Liver (tissue), 9 donors: Measurements from ENCODE around the gene CMBL. TPM values are rescaled to one million over a fixed set of nuclear protein-coding genes. Genes with fewer than 3 reads are reported as not detected.

Source experiments
- DNase-seq: peaks from one replicate; pipeline ENCODE4 v3.0.0-alpha.2; 2017; ENCODE audit warnings: low spot score
- H3K27ac ChIP-seq, 2 donors: one replicate each; pipeline ENCODE4 v1.7.0; 2013; ENCODE audit warnings: inconsistent platforms in 2 of 2, low read length in 2 of 2, control low read depth in 1 of 2, low read depth in 1 of 2, mild to moderate bottlenecking in 1 of 2
- H3K27me3 ChIP-seq, 4 donors: one replicate each; pipeline versions ENCODE4 v1.6.1 to v1.7.0; 2013; ENCODE audit warnings: low read length in 3 of 4, inconsistent platforms in 1 of 4, mild to moderate bottlenecking in 1 of 4, moderate library complexity in 1 of 4; ENCODE audit not compliant: control insufficient read depth in 4 of 4, insufficient read depth in 4 of 4
- H3K36me3 ChIP-seq, 4 donors: one replicate each; pipeline versions ENCODE4 v1.6.1 to v1.7.0; 2013; ENCODE audit warnings: low read length in 3 of 4, mild to moderate bottlenecking in 3 of 4, low read depth in 1 of 4, moderate library complexity in 1 of 4; ENCODE audit not compliant: control insufficient read depth in 4 of 4, insufficient read depth in 3 of 4
- H3K4me1 ChIP-seq, 4 donors: one replicate each; pipeline versions ENCODE4 v1.6.1 to v1.7.0; 2013; ENCODE audit warnings: low read length in 3 of 4, mild to moderate bottlenecking in 3 of 4, moderate library complexity in 1 of 4; ENCODE audit not compliant: control insufficient read depth in 4 of 4, insufficient read depth in 4 of 4
- H3K4me3 ChIP-seq, 3 donors: one replicate each; pipeline versions ENCODE4 v1.6.1 to v1.7.0; 2013; ENCODE audit warnings: low read length in 3 of 3, control low read depth in 1 of 3, low read depth in 1 of 3, mild to moderate bottlenecking in 1 of 3
- H3K9ac ChIP-seq, 2 donors: one replicate each; pipeline ENCODE4 v1.7.0; 2013; ENCODE audit warnings: low read length in 2 of 2, mild to moderate bottlenecking in 2 of 2, moderate library complexity in 2 of 2, control low read depth in 1 of 2, low read depth in 1 of 2
- H3K9me3 ChIP-seq, 4 donors: one replicate each; pipeline versions ENCODE4 v1.6.1 to v1.7.0; 2013; ENCODE audit warnings: low read length in 3 of 4; ENCODE audit not compliant: control insufficient read depth in 4 of 4
- ATF3 ChIP-seq: IDR thresholded peaks from 2 replicates; pipeline ENCODE4 v1.6.1; 2016; ENCODE audit warnings: antibody characterized with exemption
- CTCF ChIP-seq: fragments of 150-350 bp; IDR thresholded peaks from 2 replicates; pipeline ENCODE4 v1.5.1; 2017; ENCODE audit warnings: improper control_type of control experiment, low read depth, low read length; ENCODE audit not compliant: missing input control
- EGR1 ChIP-seq, 2 donors: IDR thresholded peaks; 2 replicates each; pipeline ENCODE4 v1.6.1; 2016 to 2018; ENCODE audit warnings: antibody characterized with exemption in 2 of 2, low read depth in 2 of 2
- FOXA1 ChIP-seq: IDR thresholded peaks from 2 replicates; pipeline ENCODE4 v1.6.1; 2016; ENCODE audit warnings: antibody characterized with exemption
- FOXA2 ChIP-seq: IDR thresholded peaks from 2 replicates; pipeline ENCODE4 v1.6.1; 2016; ENCODE audit warnings: antibody characterized with exemption
- GABPA ChIP-seq, 2 donors: IDR thresholded peaks in 1 of 2; conservative IDR thresholded peaks in 1 of 2; 2 replicates each; pipeline ENCODE4 v1.6.1; 2016; ENCODE audit warnings: antibody characterized with exemption in 2 of 2, mild to moderate bottlenecking in 1 of 2, moderate library complexity in 1 of 2
- HNF4A ChIP-seq, 2 donors: conservative IDR thresholded peaks; 2 replicates each; pipeline ENCODE4 v1.6.1; 2016; ENCODE audit warnings: antibody characterized with exemption in 2 of 2, mild to moderate bottlenecking in 2 of 2
- HNF4G ChIP-seq: IDR thresholded peaks from 2 replicates; pipeline ENCODE4 v1.6.1; 2016; ENCODE audit warnings: antibody characterized with exemption
- JUND ChIP-seq, 2 donors: IDR thresholded peaks; 2 replicates each; pipeline ENCODE4 v1.6.1; 2016; ENCODE audit warnings: antibody characterized with exemption in 2 of 2
- NR2F2 ChIP-seq: IDR thresholded peaks from 2 replicates; pipeline ENCODE4 v1.6.1; 2016; ENCODE audit warnings: antibody characterized with exemption
- RAD21 ChIP-seq, 2 donors: IDR thresholded peaks; 2 replicates each; pipeline ENCODE4 v1.6.1; 2016; ENCODE audit warnings: antibody characterized with exemption in 2 of 2, mild to moderate bottlenecking in 2 of 2
- REST ChIP-seq: IDR thresholded peaks from 2 replicates; pipeline ENCODE4 v1.6.1; 2016; ENCODE audit warnings: antibody characterized with exemption, mild to moderate bottlenecking
- RXRA ChIP-seq, 2 donors: IDR thresholded peaks; 2 replicates each; pipeline ENCODE4 v1.6.1; 2017 to 2018; ENCODE audit warnings: antibody characterized with exemption in 2 of 2, mild to moderate bottlenecking in 1 of 2
- SP1 ChIP-seq: IDR thresholded peaks from 2 replicates; pipeline ENCODE4 v1.6.1; 2018; ENCODE audit warnings: antibody characterized with exemption, mild to moderate bottlenecking
- TAF1 ChIP-seq: conservative IDR thresholded peaks from 2 replicates; pipeline ENCODE4 v1.6.1; 2016; ENCODE audit warnings: antibody characterized with exemption, mild to moderate bottlenecking
- YY1 ChIP-seq: IDR thresholded peaks from 2 replicates; pipeline ENCODE4 v1.6.1; 2016; ENCODE audit warnings: antibody characterized with exemption, mild to moderate bottlenecking
- ZBTB33 ChIP-seq: IDR thresholded peaks from 2 replicates; pipeline ENCODE4 v1.6.1; 2016; ENCODE audit warnings: antibody characterized with exemption
- WGBS: extraction: QIAGEN DNeasy Blood & Tissue Kit; methylation state at CpG from one replicate; pipeline ENCODE4 v1.1.7; 2013; 5-methylcytosine and 5-hydroxymethylcytosine counted together
- polyA plus RNA-seq, 2 donors: library from polyadenylated mRNA; stranded (reverse) in 1 of 2; unstranded in 1 of 2; fragments of 200-250 nt in 1 of 2; fragments of >200 nt in 1 of 2; fragmentation: Nextera tagmentation in 1 of 2; extraction: Ambion mirVana in 1 of 2; gene quantifications; one replicate each; pipeline versions ENCODE4 v1.2.1 to v1.2.3, GENCODE V29; 2013 to 2015
- total RNA-seq, 2 donors: library from RNA; depleted of rRNA; stranded (reverse); fragments of >200 nt; gene quantifications; one replicate each; pipeline ENCODE4 v1.2.3, GENCODE V29; 2014
- TF ChIP-seq, protein P1 (sequence below): IDR thresholded peaks from 2 replicates; pipeline ENCODE4 v1.6.1; 2016; ENCODE audit warnings: antibody characterized with exemption
- donor health status: healthy.
- donor health status: healthy.
- donor health status: healthy.
- donor health status: healthy.
- donor health status: healthy.

CMBL gene
- total and polyA plus RNA-seq, 4 donors: 6.8 to 56.1 (median 41.7) TPM

DNA sequence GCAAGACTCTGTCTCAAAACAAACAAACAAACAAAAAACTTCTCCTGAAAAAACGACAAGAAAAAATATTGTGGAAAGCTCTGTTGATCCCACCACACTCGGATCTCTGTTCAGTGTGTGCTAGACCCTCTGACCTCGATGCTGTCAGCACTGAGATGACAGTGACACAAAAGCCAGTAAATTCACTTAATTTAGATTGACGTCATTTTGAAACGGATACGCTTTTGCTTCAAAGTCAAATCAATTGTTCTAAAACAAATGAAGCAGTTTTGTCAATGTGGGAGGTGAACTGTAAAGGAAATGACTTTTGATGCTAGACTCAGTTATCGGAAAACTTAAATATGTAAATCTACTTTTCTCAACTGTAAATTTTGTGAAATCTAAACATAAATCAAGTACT is 31.0 kb downstream of the CMBL start:
- WGBS: 85% methylated on average over 7 of the region's 7 CpGs
- H3K9me3 ChIP-seq: no peaks in the 10 kb centered on the region
- H3K27me3 ChIP-seq: no peaks in the 10 kb centered on the region
- H3K4me1 ChIP-seq: peaks cover 4 to 32% (median 23%) of the 10 kb centered on the region in 4 donors
- no peak for DNase-seq
- no peak overlapping the region for H3K9ac ChIP-seq
- no peak overlapping the region for H3K27ac ChIP-seq
- H3K4me3 ChIP-seq: no peak overlapping the region
- peaks cover 2 to 5% (median 4%) of the 10 kb centered on the region in 4 donors for H3K36me3 ChIP-seq
- TF ChIP-seq ZBTB33 (no peak), RXRA (IDR thresholded peaks at IDR 0.05) (no peak), YY1 (no peak), SP1 (no peak), GABPA (IDR thresholded peaks at IDR 0.05 in 1 of 2, conservative IDR thresholded peaks at IDR 0.05 in 1 of 2) (no peak), JUND (IDR thresholded peaks at IDR 0.05) (no peak), HNF4A (conservative IDR thresholded peaks at IDR 0.05) (no peak), FOXA2 (no peak), FOXA1 (no peak), TAF1 (no peak), HNF4G (no peak), CTCF (no peak), REST (no peak), EGR1 (IDR thresholded peaks at IDR 0.05; ENCODE audit: low read depth in 2 of 2) (no peak), RAD21 (IDR thresholded peaks at IDR 0.05) (no peak), NR2F2 (no peak), ATF3 (no peak)
- TF ChIP-seq, protein P1, sequence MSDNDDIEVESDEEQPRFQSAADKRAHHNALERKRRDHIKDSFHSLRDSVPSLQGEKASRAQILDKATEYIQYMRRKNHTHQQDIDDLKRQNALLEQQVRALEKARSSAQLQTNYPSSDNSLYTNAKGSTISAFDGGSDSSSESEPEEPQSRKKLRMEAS: no peak
